RPMI8226 (cell line): ENCODE measurements around the gene RAPSN.

Experiments
- DNase-seq: peaks from one replicate; pipeline ENCODE4 v3.0.0-alpha.2; 2015

RAPSN gene

GRCh38 chr11:47406896-47407745 is 41.8 kb downstream of the RAPSN start:
- DNase-seq, result peak; percentile 62

GRCh38 chr11:47403571-47403970 is 45.4 kb downstream of the RAPSN start:
- no peak for DNase-seq

- no peak for DNase-seq
Observed at GRCh38 chr11:47403135-47403534, 45.8 kb downstream of the RAPSN start.

- peak; percentile 25 for DNase-seq
Observed at GRCh38 chr11:47400768-47401279, 48.1 kb downstream of the RAPSN start.

GRCh38 chr11:47399860-47400767 is 48.8 kb downstream of the RAPSN start:
- DNase-seq, result peak; percentile 50

- DNase-seq, result no peak
Observed at GRCh38 chr11:47398551-47398950, 50.4 kb downstream of the RAPSN start.

DNA sequence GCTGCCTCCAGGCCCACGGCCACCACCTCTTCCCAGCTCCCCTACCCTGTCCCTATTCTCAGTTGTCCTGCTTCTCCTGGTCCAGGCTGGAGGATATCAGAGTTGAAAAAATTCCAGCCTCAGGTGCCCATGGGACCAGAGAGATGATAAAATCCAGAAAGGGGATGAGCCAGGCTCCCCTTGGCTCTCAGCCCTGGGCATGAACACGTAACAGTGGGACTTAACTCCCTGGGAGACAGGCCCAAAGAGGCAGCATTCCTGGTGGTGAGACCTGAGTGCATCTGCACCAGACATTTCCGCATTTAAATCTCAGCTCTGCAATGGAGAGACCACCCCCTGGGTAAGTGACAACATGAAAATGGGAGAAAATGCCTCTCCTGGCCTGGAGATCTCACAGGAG is 50.9 kb downstream of the RAPSN start:
- DNase-seq, result no peak

DNA sequence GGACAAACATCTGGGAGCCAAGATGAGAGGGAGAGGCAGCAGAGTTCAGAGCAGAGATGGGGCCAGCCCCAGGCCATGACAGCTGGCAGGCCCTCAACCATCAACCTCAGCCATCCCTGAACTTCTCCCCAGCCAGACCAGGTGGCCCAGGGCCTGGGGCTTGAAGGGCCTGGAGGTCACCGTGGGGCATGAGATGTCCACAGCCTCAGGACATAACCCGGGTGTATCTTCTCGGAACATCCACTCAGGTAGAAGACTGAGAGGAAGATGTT is 53.0 kb downstream of the RAPSN start:
- DNase-seq, result peak; percentile 28

GRCh38 chr11:47395223-47396048 is 53.5 kb downstream of the RAPSN start:
- no peak for DNase-seq

- DNase-seq, result peak; percentile 76
Observed at GRCh38 chr11:47394322-47395222, 54.4 kb downstream of the RAPSN start.

- no peak for DNase-seq
Observed at GRCh38 chr11:47394050-47394321, 55.0 kb downstream of the RAPSN start.

DNA sequence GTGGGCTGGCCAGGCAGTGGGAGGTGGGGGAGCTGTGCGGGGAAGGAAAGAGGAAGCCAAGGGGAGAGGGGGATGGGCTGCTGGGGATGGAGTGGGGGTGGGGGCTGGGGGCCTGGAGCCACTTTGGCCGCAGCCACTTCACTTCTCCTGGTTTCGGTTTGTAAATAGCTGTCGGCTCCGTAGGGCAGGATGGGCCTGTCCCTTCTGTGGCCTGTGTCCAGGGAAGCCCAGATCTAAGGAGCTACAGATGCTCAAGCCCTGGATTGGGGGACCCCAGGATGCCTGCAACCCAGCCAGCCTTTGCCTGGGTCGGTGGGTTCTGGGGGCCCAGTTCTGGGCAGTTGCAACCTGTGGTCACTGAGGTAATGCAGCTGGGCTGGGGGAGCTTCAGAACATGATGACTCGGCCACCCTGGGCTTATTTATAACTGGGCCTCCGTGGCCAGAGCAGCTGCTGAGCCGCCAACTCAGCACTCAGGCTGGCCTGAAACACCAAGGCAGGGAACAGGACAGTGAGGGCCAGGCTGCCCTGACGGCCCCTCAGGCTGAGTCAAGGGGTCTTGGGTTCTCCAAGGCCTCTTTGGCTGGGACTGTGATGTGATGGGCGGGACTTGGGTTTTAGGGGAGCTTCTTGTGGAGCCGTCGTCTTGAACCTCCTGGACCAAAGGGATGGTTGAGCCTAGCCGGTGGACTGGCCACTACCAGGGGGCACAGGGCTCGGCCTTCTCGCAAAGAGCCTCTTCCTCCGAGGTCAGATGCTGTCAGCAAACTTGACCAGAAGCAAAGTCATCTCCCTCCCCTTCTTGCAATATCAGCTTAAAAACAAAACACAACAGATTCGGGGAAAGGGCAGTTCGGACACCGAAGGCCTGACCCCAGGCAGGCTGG is 55.5 kb downstream of the RAPSN start:
- DNase-seq, result peak; percentile 82

DNA sequence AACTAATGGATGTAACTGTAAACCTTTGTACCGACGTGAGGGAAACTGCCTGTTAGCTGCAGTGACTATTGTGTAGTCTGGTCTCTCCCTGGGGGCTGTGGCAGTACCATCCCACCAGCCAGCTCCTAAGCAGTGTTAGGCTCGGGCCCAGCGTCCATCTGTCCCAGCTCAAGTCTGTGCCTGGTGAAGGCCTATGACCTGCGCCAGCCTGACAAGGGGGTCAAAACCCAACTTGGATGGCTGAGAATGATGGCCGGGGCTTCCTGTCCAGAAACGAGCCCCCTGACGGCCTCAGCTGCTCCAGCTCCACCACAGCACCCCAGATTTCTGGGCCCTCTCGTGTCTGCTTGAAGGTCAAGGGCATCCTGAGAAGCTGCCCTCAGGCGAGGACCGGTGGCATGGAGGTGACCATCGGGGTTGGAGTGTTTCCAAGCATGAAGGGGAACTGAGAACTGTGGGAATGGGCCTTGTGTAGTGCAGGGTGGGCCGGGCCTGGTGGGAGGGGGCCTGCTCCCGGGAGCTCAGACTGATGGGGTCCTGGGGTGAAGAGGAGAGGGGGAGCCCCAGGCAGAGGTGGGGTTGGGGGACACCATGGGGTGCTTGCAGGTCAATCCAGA is 56.3 kb downstream of the RAPSN start:
- DNase-seq, result no peak

- DNase-seq, result no peak
Observed at GRCh38 chr11:47391711-47392432, 57.1 kb downstream of the RAPSN start.

DNA sequence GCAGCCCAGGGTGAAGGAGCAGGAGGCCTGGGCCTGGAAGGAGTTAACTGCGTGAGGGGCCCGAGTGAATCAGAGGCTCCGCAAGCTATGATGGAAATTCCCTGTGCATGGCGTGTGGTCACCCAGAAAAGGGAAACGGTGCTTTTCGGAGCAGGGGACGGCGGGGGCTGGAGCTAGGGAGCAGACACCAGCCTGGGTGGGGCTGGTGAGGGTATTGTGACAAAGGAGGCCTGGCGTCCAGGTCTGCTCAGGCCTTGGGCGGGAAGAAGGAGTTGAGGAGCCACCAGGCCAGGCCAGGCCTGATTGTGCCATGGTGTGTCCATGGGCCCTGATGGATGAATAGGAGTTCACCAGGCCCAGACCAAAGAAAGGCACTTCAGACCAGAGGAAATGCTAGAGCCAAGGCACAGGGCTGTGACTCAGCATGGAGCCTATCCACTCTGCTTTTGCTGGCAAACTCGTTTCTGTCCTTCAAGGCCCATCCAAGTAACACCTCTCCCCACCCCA is 57.8 kb downstream of the RAPSN start:
- DNase-seq, result no peak

DNA sequence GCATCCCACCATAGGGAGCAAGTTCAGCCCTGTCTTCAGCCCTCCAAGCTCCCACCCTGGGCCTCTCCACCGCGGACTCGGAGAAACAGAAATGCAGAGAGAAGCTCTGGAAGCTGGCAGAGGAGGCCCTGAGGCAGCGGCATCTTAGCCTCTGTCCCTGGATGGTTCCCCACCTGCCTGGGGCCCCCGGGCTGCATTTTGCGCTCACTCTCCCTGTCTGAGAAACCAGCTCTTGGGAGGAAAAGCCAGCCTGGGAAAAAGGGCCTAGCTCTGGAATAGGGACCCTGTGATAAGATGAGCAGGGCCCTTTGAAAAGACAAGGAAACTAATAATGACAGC is 58.5 kb downstream of the RAPSN start:
- DNase-seq, result no peak

GRCh38 chr11:47389577-47390421 is 59.1 kb downstream of the RAPSN start:
- no peak for DNase-seq

DNA sequence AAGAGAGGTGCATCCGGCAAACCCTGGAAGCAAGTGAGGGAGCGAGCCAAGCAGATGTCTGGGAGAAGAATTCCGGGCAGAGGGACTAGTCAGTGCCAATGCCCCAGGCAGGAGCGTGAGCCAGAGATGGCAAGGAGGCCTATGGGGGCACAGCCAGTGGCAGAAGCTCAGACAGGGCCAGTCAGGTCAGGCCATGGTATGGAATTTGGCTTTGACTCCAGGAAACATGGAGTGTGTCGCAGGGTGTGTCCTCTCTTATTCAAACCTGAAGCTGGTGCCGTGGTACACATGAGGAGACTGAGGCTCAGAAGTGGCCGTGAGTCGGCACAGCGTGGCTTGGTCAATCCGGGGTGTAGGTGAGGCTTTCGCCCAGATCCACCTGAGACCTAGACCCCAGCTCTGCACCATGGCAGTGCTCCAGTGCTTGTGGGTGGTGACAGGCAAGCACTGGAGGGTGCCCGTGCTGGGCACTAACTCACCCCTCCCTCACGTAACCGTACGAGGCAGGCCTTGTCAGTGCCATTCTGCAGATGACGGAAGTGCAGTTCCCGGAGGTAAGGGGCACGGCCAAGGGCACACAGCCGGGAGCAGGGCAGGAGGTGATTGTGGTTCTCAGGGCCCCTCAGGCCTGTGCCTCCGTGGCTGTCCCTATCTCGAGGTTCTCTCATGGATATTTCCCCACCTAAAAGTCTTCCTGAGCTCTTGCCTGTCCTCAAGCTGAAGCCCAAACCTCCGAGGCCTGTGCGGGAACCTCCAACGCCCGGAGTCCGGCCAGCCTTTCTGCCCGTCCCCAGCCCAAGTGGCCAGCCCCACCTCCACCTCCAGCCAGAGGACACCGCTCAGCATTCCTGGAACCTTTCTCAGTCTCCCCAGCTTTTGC is 60.0 kb downstream of the RAPSN start:
- DNase-seq, result no peak
